GM19099 (cell line): ENCODE data around the gene PCDHA2.

Source experiments
- POLR2A ChIP-seq: IDR thresholded peaks from 3 replicates; pipeline ENCODE4 v1.6.1; 2011; ENCODE audit warnings: low read depth; ENCODE audit not compliant: insufficient read length; ENCODE audit errors: extremely low read depth

PCDHA2 gene

GRCh38 chr5:140794595-140795258 lies at the start of gene PCDHA2:
TSS of gene PCDHA2 (plus strand) at chr5:140794852.
- no peak for TF ChIP-seq POLR2A

DNA sequence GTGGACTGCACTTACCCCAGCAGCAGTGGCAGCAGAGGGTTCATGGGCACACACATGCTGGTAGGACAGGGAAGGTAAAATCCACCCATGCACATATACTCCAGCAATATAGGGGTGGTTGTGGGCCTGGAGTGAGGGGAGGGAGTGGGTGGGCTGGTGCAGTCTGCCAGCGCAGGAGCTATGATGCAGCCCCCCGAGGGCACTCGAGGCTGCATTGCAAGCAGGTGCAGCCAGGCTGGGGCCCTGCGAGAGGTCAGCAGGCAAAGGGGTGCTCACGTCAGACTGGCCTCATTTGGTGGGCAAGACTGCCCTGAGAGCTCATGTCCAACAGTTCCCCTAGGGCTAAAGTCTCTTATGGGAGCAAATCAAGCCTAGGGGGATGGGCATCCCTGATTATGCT lies 41.1 kb upstream of the PCDHA2 start:
- TF ChIP-seq POLR2A = no peak

DNA sequence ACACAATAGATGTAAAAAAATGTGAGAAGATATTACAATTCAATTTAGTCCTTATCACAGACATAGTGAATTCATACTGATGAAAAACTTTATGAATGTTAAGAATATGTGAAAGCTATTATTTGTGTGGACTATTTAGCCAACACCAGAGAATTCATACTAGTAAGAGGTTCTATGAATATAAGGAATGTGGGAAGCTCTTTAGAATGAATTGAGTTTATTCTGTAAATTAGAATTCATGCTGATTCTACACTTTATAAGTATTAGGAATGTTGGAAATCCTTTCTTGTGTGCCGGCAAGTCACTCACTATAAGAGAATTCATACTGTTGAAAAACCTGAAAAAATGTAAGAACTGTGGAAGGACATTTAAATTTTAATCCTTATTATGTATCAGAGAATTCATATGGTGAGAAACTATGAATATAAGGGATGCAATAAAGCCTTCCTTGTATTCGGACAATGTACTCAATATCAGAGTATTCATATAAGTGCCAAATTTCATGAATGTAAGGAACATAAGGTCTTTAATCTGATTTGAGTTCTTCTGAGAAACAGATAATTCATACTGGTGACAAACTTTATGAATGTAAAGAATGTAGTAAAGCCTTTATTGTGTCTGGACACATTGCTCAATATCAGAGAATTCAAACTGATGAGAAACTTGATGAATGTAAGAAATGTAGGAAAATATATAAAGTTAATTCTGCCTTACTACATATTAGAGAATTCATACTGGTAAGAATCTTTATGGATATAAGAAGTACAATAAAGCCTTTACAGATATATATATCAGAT lies 30.3 kb upstream of the PCDHA2 start:
- TF ChIP-seq POLR2A = no peak

DNA sequence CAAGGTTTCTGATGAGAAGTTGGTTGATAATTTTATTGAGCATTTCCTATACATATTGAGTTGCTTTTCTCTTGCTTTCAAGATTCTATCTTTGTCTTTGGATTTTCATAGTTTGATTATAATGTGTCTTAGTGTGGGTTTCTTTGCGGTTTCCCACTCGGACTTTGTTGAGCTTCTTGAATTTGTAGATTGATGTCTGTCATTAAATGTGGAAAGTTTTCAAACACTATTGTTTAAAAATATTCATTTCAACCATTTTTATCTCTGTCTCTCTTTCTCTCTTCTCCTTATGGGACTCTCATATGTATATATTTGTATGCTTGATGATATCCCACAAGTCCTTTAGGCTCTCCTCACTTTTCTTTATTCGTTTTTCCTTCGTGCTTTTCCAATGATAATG lies 27.2 kb upstream of the PCDHA2 start:
- TF ChIP-seq POLR2A = no peak

GRCh38 chr5:140780512-140780911 lies 14.1 kb upstream of the PCDHA2 start:
- no peak for TF ChIP-seq POLR2A

GRCh38 chr5:140785905-140786686 lies 8.6 kb upstream of the PCDHA2 start, which contains the start of gene PCDHA1:
TSS of gene PCDHA1 (plus strand) at chr5:140786140.
- no peak for TF ChIP-seq POLR2A

DNA sequence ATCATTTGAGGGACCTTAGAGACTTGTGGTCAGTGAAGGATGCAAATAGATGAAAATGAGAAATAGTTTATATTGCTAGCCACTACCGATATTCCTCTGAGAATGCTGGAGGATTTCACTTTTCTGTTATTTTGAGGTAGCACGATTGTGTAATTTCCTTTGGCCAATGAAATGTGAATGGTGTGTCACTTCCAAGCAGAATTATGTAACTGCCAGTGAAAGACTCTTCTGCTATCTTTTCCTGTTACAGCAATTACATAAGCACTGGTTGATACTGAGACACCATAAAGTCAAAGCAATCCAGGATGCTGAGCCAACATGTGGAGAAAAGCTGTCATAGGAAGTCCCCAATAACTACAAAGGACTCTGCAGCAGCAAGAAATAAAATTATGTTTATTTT lies 3.6 kb upstream of the PCDHA2 start:
- TF ChIP-seq POLR2A = no peak

DNA sequence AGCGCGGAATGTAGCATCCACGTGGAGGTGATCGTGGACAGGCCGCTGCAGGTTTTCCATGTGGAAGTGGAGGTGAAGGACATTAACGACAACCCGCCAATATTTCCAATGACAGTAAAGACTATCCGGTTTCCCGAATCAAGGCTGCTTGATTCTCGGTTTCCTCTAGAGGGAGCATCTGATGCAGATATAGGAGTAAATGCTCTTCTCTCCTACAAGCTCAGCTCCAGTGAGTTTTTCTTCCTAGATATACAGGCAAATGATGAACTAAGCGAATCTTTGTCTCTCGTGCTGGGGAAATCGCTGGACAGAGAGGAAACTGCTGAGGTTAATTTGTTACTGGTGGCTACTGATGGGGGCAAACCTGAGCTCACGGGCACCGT lies 598 bp downstream of the PCDHA2 start:
- no peak for TF ChIP-seq POLR2A

GRCh38 chr5:140796718-140797095 lies 2.1 kb downstream of the PCDHA2 start:
- no peak for TF ChIP-seq POLR2A

- no peak for TF ChIP-seq POLR2A
These were observed 6.3 kb downstream of the PCDHA2 start, which contains the start of gene PCDHA3 for GRCh38 chr5:140800816-140801493. TSS of gene PCDHA3 (plus strand) at chr5:140801057.

GRCh38 chr5:140801494-140801841 lies 6.8 kb downstream of the PCDHA2 start:
- TF ChIP-seq POLR2A = no peak

GRCh38 chr5:140802781-140803271 lies 8.2 kb downstream of the PCDHA2 start:
- TF ChIP-seq POLR2A = no peak

DNA sequence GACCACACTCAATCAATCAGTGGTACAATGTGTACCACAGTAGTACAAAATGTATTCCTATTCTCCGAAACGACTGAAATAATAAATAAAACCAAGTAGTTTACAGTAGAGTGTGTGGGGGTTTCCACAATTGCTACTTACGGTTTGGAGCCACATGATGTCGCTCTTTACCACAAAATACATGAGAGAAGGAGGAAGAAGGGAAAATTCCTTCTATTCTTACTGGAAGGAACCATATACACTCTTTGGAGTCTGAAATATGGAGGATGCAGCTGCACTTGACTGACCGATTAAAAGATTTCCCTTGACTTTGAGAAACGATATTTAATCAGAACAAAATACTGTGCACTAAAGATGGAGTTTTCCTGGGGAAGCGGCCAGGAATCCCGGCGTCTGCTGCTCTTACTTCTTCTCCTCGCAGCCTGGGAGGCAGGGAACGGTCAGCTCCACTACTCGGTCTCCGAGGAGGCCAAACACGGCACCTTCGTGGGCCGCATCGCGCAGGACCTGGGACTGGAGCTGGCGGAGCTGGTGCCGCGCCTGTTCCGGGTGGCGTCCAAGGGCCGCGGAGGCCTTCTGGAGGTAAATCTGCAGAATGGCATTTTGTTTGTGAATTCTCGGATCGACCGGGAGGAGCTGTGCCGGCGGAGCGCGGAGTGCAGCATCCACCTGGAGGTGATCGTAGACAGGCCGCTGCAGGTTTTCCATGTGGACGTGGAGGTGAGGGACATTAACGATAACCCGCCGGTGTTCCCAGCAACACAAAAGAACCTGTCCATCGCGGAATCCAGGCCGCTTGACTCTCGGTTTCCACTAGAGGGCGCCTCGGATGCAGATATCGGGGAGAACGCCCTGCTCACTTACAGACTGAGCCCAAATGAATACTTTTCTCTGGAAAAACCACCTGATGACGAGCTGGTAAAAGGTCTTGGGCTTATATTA lies 12.5 kb downstream of the PCDHA2 start, which contains the start of gene PCDHA4:
PCDHA4 (plus strand) TSS at position 235 of the 942 bp plus-strand sequence.
- no peak for TF ChIP-seq POLR2A

GRCh38 chr5:140808889-140809291 lies 14.2 kb downstream of the PCDHA2 start:
- no peak for TF ChIP-seq POLR2A
